Dermis blood vessel endothelial cell (primary cell): ENCODE results near the gene RBM44. TPM values are rescaled to one million over a fixed set of nuclear protein-coding genes. Genes with fewer than 3 reads are reported as not detected.

Source experiments
- DNase-seq: peaks from one replicate; pipeline ENCODE4 v3.0.0; 2010
- total RNA-seq: library from RNA; depleted of rRNA; stranded (reverse); fragments of >200 nt; gene quantifications from 2 replicates; pipeline ENCODE4 v1.2.3, GENCODE V29; 2014

The RBM44 gene
- total RNA-seq, 1 donor from 2014 or later = 0.68 TPM

DNA sequence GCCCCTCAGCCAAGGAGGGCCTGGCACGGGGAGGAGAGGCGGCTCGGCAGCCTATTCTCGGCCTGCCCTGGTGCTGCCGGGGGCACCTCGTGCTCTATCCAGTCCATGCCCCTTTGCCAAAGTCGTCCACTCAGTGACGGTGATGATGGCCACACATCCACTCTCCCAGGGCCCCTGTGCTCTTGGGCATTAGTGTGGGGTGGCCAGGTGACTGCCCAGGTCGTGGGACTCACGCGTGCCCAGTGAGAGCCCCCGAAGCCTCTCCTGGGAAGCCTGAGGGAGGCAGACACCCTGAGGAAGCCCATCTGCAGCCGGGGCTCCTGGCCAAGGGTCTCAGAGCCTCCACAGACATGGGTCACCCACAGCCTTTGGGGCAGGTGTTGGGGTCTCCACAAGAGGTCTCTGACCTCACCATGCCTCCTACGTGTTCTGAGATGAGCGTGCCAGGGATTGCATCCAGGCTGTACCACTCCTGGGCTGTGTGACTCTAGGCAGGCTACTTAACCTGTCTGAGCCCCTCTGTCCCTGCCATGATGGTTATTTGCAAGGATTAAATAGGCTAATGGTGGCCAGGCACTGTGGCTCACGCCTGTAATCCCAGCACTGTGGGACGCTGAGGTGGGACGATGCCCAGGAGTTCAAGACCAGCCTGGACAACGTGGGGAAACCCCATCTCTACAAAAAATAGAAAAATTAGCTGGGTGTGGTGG, 73.8 kb downstream of the RBM44 start:
- no peak for DNase-seq

DNA sequence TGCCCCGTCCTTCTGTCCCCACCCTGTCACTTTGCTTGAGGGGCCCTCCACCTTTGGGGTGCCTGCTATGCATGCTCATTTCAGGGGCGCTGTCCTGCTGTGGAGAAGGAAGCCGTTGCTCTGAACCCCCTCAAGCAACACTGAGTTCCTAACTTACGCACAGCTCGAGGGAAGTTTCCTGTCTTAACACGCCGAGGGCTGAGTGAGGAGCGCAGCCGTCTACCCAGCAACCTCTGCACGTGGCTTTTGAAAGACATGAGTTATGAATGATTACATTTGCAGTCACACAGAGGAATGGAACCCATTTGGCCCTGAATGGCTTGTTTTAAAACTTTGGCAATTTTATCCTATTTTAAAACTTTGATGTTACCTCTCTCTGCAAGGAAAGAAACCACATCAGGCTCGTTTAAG, 74.8 kb downstream of the RBM44 start:
- DNase-seq = no peak

DNA sequence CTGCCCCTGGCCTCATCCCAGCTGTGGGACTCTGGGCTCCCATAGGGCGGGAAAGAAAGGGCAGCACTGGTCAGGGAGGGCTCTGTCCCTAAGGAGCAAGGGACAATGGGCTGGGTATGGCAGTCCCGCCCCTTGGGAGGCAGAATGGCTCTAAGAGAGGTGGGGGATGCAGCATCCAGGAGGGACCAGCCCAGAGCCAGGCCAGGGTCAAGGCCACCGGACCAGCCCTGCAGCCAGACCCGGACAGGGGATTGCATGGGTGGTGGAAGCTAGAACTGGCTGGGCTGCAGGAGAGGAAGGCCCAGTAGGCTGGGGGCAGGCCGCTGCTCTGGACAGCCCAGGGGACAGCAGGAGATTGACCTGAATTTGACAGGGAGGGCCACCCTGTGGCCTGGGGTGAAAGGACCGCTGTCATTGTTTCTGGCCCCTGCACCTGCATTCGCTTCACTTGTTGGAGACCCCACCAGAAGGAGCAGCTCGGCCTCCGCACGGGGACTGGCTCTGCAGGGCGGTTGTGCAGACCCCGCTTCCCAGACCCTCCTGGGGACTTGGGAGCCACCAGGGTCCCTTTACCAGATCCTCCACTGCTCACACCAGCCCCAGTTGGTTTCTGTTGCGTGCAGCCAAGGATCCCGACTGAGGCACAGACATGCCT, 75.4 kb downstream of the RBM44 start:
- DNase-seq = no peak

DNA sequence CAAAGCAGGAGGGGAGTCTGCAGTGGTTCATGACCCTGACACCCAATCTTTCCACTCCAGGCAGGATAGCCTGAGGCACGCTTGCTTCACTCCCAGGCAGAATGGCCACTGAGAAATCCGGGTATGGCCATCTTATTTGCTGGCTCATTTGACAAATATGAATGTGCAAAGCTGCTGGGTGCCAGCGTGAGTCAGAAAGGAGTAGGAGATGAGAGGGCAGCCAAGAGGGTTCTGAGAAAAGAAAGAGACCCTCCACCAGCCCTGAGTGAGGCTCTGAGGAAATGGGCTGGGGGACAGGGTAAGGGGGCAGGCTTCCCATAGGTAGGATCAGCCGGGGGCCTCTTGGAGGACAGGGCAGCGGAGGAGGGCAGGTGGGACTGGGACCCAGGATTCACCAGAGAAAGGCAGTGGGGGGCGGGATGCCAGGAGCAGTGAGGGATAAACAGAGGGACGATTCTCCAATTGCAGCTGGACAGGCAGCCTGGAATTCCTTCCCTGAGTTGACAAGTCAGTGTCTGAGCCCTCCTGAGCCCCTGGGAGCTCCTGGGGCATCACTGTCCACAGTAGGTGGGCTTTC, 76.1 kb downstream of the RBM44 start:
- DNase-seq = no peak

DNA sequence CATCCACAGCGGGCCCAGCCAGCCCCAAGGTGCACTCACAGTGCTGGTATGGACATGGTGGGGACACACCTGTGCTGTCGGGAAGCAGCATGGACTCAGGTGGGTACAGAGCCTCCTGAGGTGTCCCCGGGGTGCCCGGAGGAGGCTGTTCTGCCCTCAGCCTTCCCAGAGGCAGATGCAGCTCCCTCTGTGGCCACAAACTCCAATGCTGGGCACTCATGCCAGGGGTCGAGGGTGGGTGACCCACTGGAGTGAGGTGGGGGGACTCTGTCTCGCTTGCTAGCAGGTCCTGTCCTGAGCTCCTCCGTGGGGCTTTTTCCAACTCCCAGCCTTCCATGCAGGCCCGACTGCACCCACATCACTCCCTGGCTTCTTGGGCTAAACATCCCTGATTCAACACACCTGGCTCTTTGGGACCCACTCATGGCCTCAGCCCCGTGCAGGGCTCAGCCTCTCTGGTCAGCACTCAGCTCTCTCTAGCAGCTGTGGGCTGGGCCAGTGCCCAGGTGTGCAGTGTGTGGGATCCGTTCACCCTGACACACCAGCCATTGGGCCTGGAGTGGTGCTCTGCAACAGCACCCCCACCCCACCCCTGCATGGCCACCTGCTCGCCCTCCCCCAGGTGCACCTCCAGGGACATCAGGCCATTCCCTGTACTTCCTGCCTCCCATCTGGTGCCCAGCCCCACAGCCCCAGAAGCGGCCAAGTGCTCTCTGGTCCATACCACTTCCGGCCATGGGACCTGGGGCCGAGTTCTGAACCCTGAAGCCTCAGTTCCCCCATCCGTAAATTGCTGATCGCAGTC, 76.9 kb downstream of the RBM44 start:
- no peak for DNase-seq

DNA sequence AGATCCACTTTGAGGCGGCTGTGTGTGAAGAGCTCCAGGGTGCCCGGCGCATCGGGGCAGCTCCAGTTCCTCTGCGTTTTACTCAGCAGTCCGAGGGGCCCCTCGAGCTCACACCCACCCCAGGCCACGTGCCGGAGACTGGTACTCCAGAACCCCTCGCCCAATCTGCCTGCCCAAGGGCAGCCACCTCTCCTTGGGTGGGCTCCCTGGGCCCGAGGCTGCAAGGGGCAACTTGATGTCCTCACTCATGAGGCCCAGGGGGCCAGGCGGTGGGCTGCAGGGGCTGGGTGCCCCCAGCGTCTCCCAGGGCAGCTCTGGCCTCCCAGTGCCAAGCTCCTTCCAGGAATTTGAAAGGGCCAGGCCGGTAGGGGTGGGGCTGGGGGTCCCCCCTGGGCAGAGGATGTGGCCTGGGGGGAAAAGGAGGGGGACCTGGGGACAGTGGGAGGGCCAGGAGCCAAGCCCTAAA, 77.5 kb downstream of the RBM44 start:
- no peak for DNase-seq

DNA sequence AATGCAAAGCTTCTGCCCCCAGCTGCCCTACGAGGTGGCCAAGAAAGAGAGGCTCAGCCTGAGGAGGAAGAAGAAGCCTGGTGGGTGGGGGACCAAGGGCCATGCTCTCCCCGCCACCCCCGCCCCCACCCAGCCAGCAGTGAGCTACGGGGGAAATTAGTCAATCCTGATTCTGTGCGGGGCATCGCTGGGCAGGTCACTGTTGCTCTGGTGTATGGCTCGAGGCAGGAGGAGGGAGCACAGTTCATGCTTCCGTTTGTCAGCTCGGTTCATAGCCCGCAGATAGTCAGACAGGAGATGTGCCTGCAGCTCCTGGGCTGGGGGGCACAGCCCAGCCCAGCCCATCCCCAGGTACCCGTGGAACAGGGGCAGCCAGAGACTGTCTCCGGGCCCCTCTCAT, 78.0 kb downstream of the RBM44 start:
- DNase-seq = no peak

DNA sequence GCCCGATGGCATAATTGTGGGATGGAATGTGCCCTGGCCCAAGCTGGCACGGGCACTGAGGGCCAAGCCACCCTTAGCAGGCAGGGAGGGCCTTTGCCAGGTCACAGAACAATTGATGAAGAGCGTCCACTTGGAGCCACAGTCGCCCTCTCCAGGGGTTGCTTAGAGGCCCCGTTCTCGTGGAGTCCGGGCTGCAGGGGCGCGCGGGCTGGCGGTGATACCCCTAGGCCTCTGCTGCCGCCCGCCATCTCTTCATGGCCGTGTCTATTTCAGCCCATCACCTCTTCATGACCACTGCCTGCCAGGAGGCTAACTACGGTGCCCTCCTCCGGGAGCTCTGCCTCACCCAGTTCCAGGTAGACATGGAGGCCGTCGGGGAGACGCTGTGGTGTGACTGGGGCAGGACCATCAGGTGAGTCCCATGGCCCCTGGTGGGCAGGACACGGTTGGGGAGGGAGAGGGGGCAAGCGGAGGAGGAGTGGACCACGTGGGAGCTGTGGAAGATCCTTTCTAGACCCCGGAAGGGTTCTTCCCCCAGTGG, 78.4 kb downstream of the RBM44 start:
- no peak for DNase-seq

DNA sequence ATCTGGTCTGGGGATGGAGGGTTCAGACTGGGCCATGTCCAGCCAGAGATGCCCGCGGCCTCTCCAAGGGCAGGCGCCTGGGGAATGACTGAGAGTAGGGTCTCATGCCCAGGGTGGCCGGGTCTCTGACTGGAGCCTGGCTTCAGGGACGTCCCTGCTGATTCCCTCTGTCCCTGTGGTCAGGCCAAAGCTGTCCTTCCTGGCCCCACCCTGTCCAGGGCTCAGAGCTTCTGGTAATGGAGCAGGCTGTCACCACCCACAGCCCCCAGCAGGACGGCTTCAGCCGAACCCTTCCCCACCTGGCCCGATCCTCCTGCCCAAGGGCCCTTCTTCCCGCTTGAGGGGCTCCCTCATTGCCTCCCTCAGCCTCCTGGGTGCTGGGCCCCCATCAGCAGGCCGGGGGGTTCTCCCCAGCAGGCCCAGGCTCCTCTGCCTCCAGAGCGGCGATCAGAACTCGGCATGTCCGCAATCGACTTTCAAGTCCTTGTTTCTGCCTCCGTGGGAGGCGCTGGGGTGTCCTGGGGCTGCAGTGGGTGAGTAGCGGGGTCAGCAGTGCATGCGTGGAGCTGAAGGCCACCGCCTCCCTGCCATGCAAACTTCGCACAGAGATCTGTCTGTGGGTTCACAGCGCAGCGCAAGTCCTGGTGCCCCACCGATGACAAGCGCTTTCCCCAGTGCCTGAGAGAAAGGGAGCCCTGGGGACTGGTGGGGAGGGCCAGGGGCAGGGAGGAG, 79.2 kb downstream of the RBM44 start:
- no peak for DNase-seq

DNA sequence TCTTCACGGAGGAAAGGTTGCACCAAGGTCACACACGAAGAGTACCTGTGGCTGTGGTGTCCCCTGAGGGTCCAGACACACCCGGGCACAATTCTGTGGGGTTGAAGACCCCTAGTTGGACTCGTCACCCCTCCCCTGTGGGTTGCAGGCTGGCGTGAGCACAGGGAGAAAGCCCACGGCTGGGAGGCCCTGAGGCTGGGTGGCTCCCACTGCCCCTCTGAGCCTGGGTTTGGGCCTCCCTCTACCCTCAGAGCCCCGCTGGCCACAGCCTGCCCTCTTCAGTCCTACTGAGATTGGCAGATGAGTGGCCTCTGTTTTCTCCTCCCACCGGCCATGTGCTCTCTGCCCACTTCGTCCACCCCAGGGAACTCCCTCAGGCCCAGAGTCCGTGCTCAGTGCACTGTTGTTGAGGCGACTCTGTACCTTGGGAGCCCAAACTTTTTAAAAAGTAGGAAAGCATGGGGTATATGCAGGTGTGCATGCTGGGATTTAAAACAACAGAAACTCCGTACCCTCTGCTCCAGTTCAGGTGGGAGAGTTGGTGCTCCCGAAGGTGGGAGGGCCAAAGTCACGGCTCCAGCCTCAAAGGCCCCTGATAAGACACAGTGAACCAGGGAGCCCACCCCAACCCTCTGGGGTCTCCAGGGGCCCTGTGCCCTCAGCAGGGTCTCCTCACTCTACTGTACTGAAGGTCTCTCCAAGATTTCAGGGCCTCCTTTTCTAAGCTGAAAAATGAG, 79.9 kb downstream of the RBM44 start:
- no peak for DNase-seq

DNA sequence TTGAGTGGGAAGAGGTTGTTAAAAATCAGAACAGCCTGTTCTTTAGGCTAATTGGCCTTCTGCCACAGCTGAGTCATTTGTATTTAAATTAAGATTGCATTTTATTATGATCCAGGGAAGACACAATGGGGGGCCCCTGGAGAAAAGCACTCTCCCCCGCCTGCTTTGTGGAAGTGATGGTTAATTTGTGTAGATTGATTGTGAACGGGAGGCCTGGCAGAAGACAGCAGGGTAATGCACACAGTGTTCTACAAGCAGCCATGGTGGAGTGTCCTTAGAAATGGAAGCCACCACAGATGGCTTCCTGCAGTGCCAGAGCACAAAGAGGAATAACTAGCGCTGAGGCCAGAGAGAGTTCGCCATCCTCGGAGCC, 80.5 kb downstream of the RBM44 start:
- peak; percentile 33 for DNase-seq

DNA sequence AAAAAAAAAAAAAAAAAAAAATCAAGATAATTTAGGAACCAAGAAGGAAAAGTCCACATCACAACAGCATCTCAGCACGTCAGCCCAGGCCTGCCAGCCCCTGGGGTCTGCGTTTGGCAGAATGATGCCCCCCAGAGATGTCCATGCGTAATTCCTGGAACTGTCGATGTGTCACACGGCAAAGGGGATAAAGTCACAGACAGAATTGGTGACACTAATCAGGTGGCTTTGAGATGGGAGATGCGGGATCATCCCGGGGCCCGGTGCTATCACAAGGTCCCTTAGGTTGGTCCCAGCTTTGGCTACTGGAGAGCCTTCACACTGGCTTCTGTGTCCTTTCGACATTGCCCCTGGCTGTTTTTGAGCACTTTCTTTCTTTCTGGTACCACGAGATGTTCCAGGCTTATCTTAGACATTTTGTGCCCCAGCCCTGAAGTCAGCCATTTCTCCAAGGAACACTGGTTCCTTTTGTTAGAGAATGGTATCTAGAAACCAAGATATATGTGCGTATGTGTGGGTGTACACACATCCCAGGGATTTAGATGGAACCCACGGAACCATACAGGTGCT, 81.5 kb downstream of the RBM44 start:
- DNase-seq = no peak

DNA sequence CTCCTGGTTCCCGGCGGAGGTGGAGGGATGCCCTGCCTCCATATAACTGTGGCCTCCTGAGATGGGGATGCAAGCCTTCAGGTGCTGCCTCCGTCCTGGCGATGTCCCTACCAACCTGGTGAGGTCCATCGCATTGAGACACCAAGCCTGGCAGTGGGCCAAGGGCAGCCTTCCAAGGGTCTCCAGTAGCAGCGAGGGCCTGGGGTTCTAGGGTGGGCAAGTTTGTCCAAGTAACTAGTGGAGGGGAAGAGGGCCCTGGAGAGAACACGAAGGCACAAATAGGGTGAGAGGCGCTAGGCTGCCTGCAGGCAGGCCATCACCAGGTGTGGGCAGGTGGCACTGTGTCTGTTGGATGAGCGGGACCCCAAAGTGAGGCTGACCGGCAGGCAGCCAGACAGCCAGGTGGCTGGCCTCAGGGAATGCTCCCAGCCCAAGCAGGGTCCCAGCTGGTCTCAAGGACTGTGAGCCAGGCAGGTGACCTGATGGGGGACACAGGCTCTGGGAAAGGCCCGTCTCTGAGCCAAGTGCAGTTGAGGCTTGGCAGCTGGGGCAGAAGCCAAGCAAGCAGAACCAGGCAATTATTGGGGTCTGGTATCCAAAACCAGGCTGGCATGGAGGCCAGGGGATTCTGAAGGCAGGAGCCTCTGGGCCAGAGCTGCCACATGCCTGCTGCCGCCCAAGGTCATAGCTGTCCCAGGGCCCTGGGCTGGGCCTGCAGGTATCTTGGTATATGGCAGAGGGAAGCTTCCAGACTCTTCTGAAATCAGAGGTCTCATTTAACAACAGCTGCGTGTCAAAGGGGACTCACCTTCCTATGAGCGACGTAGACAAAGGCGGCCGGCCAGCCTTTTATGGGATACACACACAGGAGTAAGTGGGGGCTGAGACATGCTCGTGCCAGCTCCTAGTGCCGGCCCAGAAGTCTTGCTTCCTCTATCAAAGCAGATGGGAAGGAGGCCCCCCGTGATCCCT, 84.2 kb downstream of the RBM44 start:
- no peak for DNase-seq

DNA sequence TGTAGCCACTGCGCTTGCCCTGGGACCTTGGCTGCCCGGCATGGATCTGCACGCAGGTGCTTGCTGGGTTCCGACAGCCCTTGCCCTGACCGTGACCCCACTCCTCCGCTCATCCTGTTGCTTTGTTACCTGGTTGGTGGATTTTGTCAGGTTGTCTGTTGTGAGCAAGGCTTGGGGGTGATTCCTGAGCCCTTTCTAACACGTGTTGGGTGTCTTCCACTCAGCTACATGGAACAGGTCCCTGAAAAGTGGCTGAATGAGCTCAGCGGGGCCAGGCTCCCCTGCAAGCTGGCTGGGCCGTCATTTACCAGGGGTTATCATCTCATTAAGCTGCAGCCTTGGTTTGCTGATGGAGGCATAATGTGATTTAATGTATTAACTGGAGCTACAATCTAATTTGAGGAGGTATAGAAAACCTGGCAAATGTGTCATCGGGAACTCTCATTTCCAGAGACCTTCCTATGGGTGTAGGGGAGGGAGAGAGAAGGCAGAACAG, 85.4 kb downstream of the RBM44 start:
- DNase-seq = no peak

DNA sequence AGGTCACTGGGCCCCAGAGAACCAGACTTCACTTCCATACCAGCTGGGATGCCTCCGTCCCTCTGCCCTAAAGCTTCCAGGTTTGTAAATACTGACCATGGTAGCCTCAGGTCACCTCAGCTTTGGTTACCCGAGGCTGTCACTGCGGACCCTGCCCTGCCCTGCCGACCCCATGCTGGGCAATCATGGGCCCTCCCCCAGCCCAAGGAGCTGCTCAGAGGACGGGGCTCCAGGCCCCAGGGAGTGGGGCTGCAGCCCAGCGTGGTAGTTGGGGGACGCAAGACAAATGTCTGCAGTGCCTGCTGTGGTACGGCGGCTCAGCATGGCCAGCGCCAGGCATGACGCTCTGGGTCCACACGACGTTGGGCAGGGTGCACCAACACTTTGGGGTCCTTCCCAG, 86.1 kb downstream of the RBM44 start:
- no peak for DNase-seq

DNA sequence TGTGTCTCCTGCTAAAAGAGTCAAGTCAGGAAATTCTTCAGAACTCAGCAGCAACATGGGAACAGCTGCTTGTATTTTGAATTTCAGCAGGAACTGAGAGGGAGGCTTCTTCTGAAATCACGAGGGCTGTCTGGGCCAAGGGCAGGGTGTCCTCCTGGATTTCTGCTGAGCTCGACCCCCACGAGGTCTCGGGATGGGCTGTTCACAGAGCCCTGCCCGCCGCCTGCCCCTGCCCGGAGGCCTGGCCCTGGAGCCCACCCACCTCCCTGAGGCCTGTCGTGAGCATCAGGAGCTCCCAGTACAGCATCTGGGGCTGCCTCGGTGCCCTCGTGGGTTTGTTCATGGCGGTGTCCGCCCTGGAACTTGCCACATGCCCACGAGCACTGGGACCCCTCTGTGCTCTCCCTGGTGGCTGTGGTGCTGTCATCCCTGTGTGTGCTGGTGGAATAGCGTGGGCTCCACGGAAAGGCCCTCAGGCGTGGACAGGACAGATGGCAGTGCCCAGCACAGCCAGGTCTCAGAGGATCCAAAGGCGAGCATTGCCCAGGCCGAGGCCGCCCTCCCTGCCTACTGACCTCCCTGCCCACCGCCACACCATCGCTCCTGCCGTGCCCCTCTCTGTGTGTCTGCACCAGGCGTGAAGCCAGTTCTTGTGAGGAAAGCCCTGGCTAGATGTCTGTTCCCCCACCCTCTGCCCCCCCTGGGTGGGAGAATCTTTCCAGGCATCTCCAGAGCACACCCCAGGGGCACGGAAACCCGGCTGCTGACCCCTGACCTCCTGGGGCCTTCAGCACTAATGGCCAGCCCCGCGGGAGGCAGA, 86.7 kb downstream of the RBM44 start:
- no peak for DNase-seq

DNA sequence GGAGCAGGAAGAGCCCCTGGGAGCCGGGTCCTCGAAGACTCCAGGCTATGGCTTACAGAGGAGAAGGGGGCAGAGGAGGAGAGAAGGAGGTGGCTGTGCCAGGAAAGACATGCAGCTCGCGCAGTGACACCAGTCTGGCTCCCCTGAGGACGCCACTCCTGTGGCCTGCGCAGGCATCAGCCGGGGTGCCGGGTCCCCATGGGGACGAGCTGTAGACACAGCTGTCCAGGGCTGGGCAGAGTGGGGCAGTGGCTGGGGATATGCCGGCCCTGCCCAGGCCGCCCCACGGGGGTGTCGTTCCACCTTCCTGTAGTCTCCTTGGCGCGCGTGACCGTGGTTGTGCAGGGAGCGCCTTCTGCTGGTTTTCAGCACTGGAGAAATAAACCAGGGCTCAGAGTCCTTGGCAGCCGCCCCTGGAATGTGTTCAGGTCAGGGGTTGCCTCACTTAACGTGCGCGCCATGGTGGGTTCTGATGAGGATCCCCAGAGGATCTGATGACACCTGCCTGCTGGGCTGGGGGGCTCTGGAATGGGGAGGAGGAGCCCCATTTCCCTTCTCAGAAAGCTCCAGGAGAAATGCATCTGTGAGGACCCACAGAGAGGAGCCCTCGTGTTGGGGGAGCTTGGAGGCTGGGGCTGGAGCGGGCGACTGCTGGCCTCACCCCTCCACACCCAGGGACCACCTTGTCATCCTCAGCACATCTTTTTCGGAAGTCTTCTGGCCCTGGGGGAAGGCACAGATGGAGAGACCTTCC, 87.5 kb downstream of the RBM44 start:
- DNase-seq = no peak
